GM23338 (cell line): ENCODE measurements around the gene C1QTNF1.

Experiments used
- CTCF ChIP-seq, 2 experiments: fragments of 200-600 bp in 1 of 2; sonication (generic) in 1 of 2; conservative IDR thresholded peaks; 2 replicates each; pipeline versions ENCODE4 v1.5.1 to v1.6.1; 2016 to 2017; ENCODE audit warnings: antibody characterized with exemption in 2 of 2, low read depth in 2 of 2, mild to moderate bottlenecking in 2 of 2, moderate library complexity in 1 of 2
- EZH2 ChIP-seq: fragments of 200-600 bp; sonication (generic); IDR thresholded peaks from one replicate; pipeline ENCODE4 v1.8.0; 2017; ENCODE audit warnings: antibody characterized with exemption, mild to moderate bottlenecking, low read depth; ENCODE audit not compliant: unreplicated experiment
- EZH2phosphoT487 ChIP-seq: fragments of 200-600 bp; sonication (generic); IDR thresholded peaks from one replicate; pipeline ENCODE4 v1.8.1; 2018; ENCODE audit warnings: antibody characterized with exemption; ENCODE audit not compliant: unreplicated experiment
- JUNB ChIP-seq: IDR thresholded peaks from one replicate; pipeline ENCODE4 v1.6.1; 2016; ENCODE audit warnings: antibody characterized with exemption; ENCODE audit not compliant: unreplicated experiment
- POLR2AphosphoS5 ChIP-seq: IDR thresholded peaks from 2 replicates; pipeline ENCODE4 v1.6.1; 2016; ENCODE audit warnings: antibody characterized with exemption, low read depth
- REST ChIP-seq: IDR thresholded peaks from one replicate; pipeline ENCODE4 v1.6.1; 2018; ENCODE audit warnings: antibody characterized with exemption; ENCODE audit not compliant: unreplicated experiment
- ZNF114 ChIP-seq: fragments of 250-450 bp; sonication (Bioruptor Pico); IDR thresholded peaks from 2 replicates; pipeline ENCODE4 v1.5.0; 2020; ENCODE audit warnings: mild to moderate bottlenecking, moderate library complexity
- ZNF331 ChIP-seq: fragments of 250-450 bp; sonication (Bioruptor Pico); IDR thresholded peaks from 2 replicates; pipeline ENCODE4 v1.5.0; 2020; ENCODE audit warnings: low read depth, mild to moderate bottlenecking, moderate library complexity

- TF ChIP-seq EZH2, result no peak
- TF ChIP-seq CTCF (conservative IDR thresholded peaks at IDR 0.05; ENCODE audit: low read depth in 2 of 2), result no peak
- no peak for TF ChIP-seq ZNF331 (CRISPR knock-in tag)
- TF ChIP-seq POLR2AphosphoS5, result no peak
- TF ChIP-seq JUNB, result no peak
- no peak for TF ChIP-seq ZNF114 (CRISPR knock-in tag)
- TF ChIP-seq EZH2phosphoT487, result no peak
- no peak for TF ChIP-seq REST
Observed at GRCh38 chr17:78976907-78977680, 46.9 kb upstream of the C1QTNF1 start.
